K562 (cell line): ENCODE results near the gene PAM. TPM values are rescaled to one million over a fixed set of nuclear protein-coding genes. Genes with fewer than 3 reads are reported as not detected.
"Not testable (repeated sequence)": the region's sequence is repeated elsewhere in the genome, so short reads cannot be mapped to it uniquely, and the experiment has no call there.

Source experiments
- ATAC-seq: fragments of 200-7000 bp; cut with Tn5 transposase; 3 replicates; pipeline ENCODE4 v1.9.1; 2020; ENCODE audit warnings: moderate library complexity
- BruUV-seq: library from RNA; stranded (reverse); fragments of 400-500 nt; replicated peaks from 2 replicates; lab custom pipeline; 2021; lab: Mats Ljungman, UMichigan
- CTCF ChIA-PET: fragments of 300-600 bp; formaldehyde crosslinking; extraction: SDS; loops from one replicate; lab custom pipeline; 2021; ENCODE audit warnings: low intra/inter-chr PET ratio; lab: Yijun Ruan, JAX
- POLR2A ChIA-PET: fragments of 300-600, 350-650 bp; sonication (Branson Sonifier 250); formaldehyde crosslinking; extraction: SDS; loops from one replicate; lab custom pipeline; 2021; ENCODE audit warnings: antibody characterized with exemption, inconsistent platforms; lab: Yijun Ruan, JAX
- DNase-seq, 4 experiments: peaks; one replicate each; pipeline versions ENCODE4 v3.0.0 to v3.0.0-alpha.2; 2011 to 2018; ENCODE audit warnings: low spot score in 3 of 4, mixed read lengths in 3 of 4; ENCODE audit errors: extremely low read depth in 1 of 4
- FAIRE-seq: peaks from 2 replicates; lab custom pipeline; 2011; peaks lifted over from hg19 to GRCh38; lab: Jason Lieb, UNC
- H2AFZ ChIP-seq: 2 replicates; pipeline ENCODE4 v1.6.0; 2011; ENCODE audit warnings: low read depth, low read length, control low read depth, inconsistent platforms
- H3K27ac ChIP-seq: fragments of 200-600 bp; 3 replicates; pipeline ENCODE4 v1.8.0; 2011; ENCODE audit warnings: low read depth, mild to moderate bottlenecking, control low read depth, inconsistent platforms, low read length, moderate library complexity, mixed read lengths; ENCODE audit errors: extremely low read depth
- H3K27me3 ChIP-seq, 2 experiments: fragments of 300-600 bp in 1 of 2; 2 replicates in 1 of 2; 3 replicates in 1 of 2; pipeline versions ENCODE4 v1.6.0 to v1.8.0; 2011; ENCODE audit warnings: inconsistent platforms in 2 of 2, low read length in 2 of 2, mild to moderate bottlenecking in 1 of 2, mixed read lengths in 1 of 2, moderate library complexity in 1 of 2; ENCODE audit not compliant: control insufficient read depth in 2 of 2, insufficient read depth in 2 of 2
- H3K36me3 ChIP-seq: fragments of 300-600 bp; 3 replicates; pipeline ENCODE4 v1.8.0; 2011; ENCODE audit warnings: mild to moderate bottlenecking, low read length, inconsistent platforms; ENCODE audit not compliant: control insufficient read depth, insufficient read depth
- H3K4me1 ChIP-seq, 2 experiments: fragments of 200-600 bp in 1 of 2; replicated peaks in 1 of 2; 2 replicates in 1 of 2; 3 replicates in 1 of 2; pipeline versions ENCODE4 v1.5.1 to v1.8.0; 2011; ENCODE audit warnings: inconsistent platforms in 2 of 2, low read length in 2 of 2, mild to moderate bottlenecking in 1 of 2, mixed read lengths in 1 of 2, moderate library complexity in 1 of 2; ENCODE audit not compliant: control insufficient read depth in 2 of 2, insufficient read depth in 2 of 2
- H3K4me2 ChIP-seq: 2 replicates; pipeline ENCODE4 v1.6.1; 2011; ENCODE audit warnings: low read length, control low read depth, inconsistent platforms, mixed read lengths; ENCODE audit not compliant: insufficient read depth
- H3K4me3 ChIP-seq: fragments of 200-600 bp; sonication (generic), shearing (Covaris generic); 2 replicates; pipeline ENCODE4 v1.5.1; 2016; ENCODE audit warnings: control low read depth, inconsistent platforms
- H3K79me2 ChIP-seq: fragments of 200-600 bp; 3 replicates; pipeline ENCODE4 v1.8.0; 2011; ENCODE audit warnings: low read length, inconsistent platforms; ENCODE audit not compliant: control insufficient read depth, insufficient read depth
- H3K9ac ChIP-seq, 2 experiments: 2 replicates each; pipeline versions ENCODE4 v1.6.0 to v1.6.1; 2011; ENCODE audit warnings: low read depth in 2 of 2, low read length in 2 of 2, control low read depth in 1 of 2, inconsistent platforms in 1 of 2, mild to moderate bottlenecking in 1 of 2, mixed read lengths in 1 of 2; ENCODE audit not compliant: insufficient read depth in 1 of 2
- H3K9me1 ChIP-seq: one replicate; pipeline ENCODE4 v1.6.0; 2011; ENCODE audit warnings: inconsistent platforms, mild to moderate bottlenecking, low read length, moderate library complexity; ENCODE audit not compliant: control insufficient read depth, insufficient read depth
- H3K9me3 ChIP-seq: replicated peaks from 2 replicates; pipeline ENCODE4 v1.5.1; 2011; ENCODE audit warnings: low read depth, low read length, inconsistent platforms; ENCODE audit not compliant: control insufficient read depth, insufficient read depth
- H4K20me1 ChIP-seq: replicated peaks from 2 replicates; pipeline ENCODE4 v1.6.1; 2011; ENCODE audit warnings: low read length, inconsistent platforms, mixed read lengths; ENCODE audit not compliant: control insufficient read depth, insufficient read depth
- DEAF1 ChIP-seq: fragments of 450-650 bp; formaldehyde crosslinking; IDR thresholded peaks from 2 replicates; pipeline ENCODE4 v1.4.0; 2020; ENCODE audit warnings: mild to moderate bottlenecking, moderate library complexity
- POLR2AphosphoS5 ChIP-seq: IDR thresholded peaks from 2 replicates; pipeline ENCODE4 v1.6.1; 2011; ENCODE audit warnings: mild to moderate bottlenecking, low read depth, low read length, moderate library complexity; ENCODE audit not compliant: control insufficient read depth, insufficient read depth
- REST ChIP-seq, 2 experiments: fragments of 450-650 bp; formaldehyde crosslinking in 1 of 2; IDR thresholded peaks; 2 replicates each; pipeline versions ENCODE4 v1.4.0 to v1.6.1; 2014 to 2020; ENCODE audit warnings: mild to moderate bottlenecking in 2 of 2, borderline replicate concordance in 1 of 2, low read depth in 1 of 2
- WGBS: fragments of 100-300 bp; shearing (Covaris generic); methylation state at CpG from one replicate; pipeline ENCODE4 v1.1.6; 2016; ENCODE audit warnings: low coverage, mixed read lengths; ENCODE audit not compliant: insufficient coverage; ENCODE audit errors: missing lambda C conversion rate; 5-methylcytosine and 5-hydroxymethylcytosine counted together
- in situ Hi-C: fragments of 300-500 bp; cut with MboI; formaldehyde crosslinking; loops from 4 replicates; pipeline ENCODE4 v1.15.0; 2018; ENCODE audit warnings: inconsistent platforms, mixed read lengths
- intact Hi-C: fragments of 100-400 bp; cut with micrococcal nuclease; formaldehyde crosslinking; loops from 2 replicates; pipeline ENCODE4 v1.14.2; 2022
- polyA plus RNA-seq, 8 experiments: library from polyadenylated mRNA; depleted of rRNA in 4 of 8; stranded (reverse) in 5 of 8; unstranded in 3 of 8; fragments of >200 nt; fragmentation: Nextera tagmentation in 2 of 8; fragmentation: Illumina TruSeq in 1 of 8; extraction: Ambion mirVana in 2 of 8; extraction: Trizol in 1 of 8; gene quantifications; 2 replicates each; pipeline versions ENCODE4 v1.2.1 to v1.2.3, GENCODE V29; 2011 to 2014; ENCODE audit warnings: inconsistent platforms in 1 of 8, missing spikeins in 1 of 8
- total RNA-seq, 7 experiments: library from RNA; depleted of rRNA in 6 of 7; stranded (reverse); fragments of >200 nt in 6 of 7; fragmentation: Illumina TruSeq in 2 of 7; extraction: Trizol in 2 of 7; gene quantifications; 2 replicates each; pipeline versions ENCODE4 v1.2.1 to v1.2.3, GENCODE V29; 2011 to 2021; ENCODE audit warnings: low replicate concordance in 1 of 7

Gene PAM
- total and polyA plus RNA-seq, 9 of the 15 experiments (the other 6 are each of a cell fraction or from before 2014, with no cell fraction given): 0.39 to 3.1 (median 0.77) TPM

- TF ChIP-seq REST (IDR thresholded peaks at IDR 0.05; ENCODE audit: borderline replicate concordance): peak; percentile 29; the same call in 1 of the 2 replicates
- TF ChIP-seq REST (CRISPR knock-in tag; IDR thresholded peaks at IDR 0.05; ENCODE audit: low read depth): no peak
- TF ChIP-seq DEAF1: peak; percentile 56
- TF ChIP-seq POLR2AphosphoS5: no peak
- TF ChIP-seq, all 486 proteins: peak for 4
These were observed 286.1 kb downstream of the PAM start (continued) for GRCh38 chr5:103041071-103041676.

GRCh38 chr5:103046706-103047105 is 291.6 kb downstream of the PAM start:
- intact Hi-C loops, ATAC-seq: not testable (repeated sequence)

More at GRCh38 chr5:103046706-103047105, 291.6 kb downstream of the PAM start:
- H3K27ac ChIP-seq, H3K27me3 ChIP-seq, H3K4me1 ChIP-seq, in situ Hi-C loops, BruUV-seq, POLR2A ChIA-PET, H3K79me2 ChIP-seq, H3K9ac ChIP-seq, CTCF ChIA-PET, H3K4me3 ChIP-seq, H3K9me3 ChIP-seq, H3K36me3 ChIP-seq, H3K9me1 ChIP-seq, FAIRE-seq, H3K4me2 ChIP-seq, H4K20me1 ChIP-seq, DNase-seq: not testable (repeated sequence)
- 0 out of 2 replicates have a peak overlapping the region, but pooled peaks have one; percentile 14 for H2AFZ ChIP-seq
- 28% methylated on average over 14 of the region's 22 CpGs for WGBS
